ENCODE measurements around the gene ITSN2.
"Not testable (repeated sequence)": the region's sequence is repeated elsewhere in the genome, so short reads cannot be mapped to it uniquely, and the experiment has no call there.

ITSN2 gene

GRCh38 chr2:24210106-24210455 lies 150.3 kb downstream of the ITSN2 start:
- DNase-seq: no peak

- no peak for DNase-seq
Observed at GRCh38 chr2:24209389-24210105, 150.8 kb downstream of the ITSN2 start.

GRCh38 chr2:24208490-24208889 lies 151.8 kb downstream of the ITSN2 start:
- DNase-seq: no peak

- DNase-seq: no peak
Observed at GRCh38 chr2:24207359-24207758, 153.0 kb downstream of the ITSN2 start.

- no peak for DNase-seq
Observed at GRCh38 chr2:24206714-24207113, 153.6 kb downstream of the ITSN2 start.

GRCh38 chr2:24206242-24206641 lies 154.1 kb downstream of the ITSN2 start:
- DNase-seq: no peak

- DNase-seq: no peak
Observed at GRCh38 chr2:24205131-24205530, 155.2 kb downstream of the ITSN2 start.

GRCh38 chr2:24204505-24204904 lies 155.8 kb downstream of the ITSN2 start:
- DNase-seq: no peak

GRCh38 chr2:24203787-24204150 lies 156.6 kb downstream of the ITSN2 start:
- no peak for DNase-seq

- no peak for DNase-seq
Observed at GRCh38 chr2:24203029-24203786, 157.1 kb downstream of the ITSN2 start.

- no peak for DNase-seq
Observed at GRCh38 chr2:24200799-24201198, 159.5 kb downstream of the ITSN2 start.

GRCh38 chr2:24199968-24200590 lies 160.3 kb downstream of the ITSN2 start:
- DNase-seq: no peak

- not testable (repeated sequence) for DNase-seq
Observed at GRCh38 chr2:24197213-24197612, 163.1 kb downstream of the ITSN2 start.

GRCh38 chr2:24191848-24192247 lies 168.5 kb downstream of the ITSN2 start:
- DNase-seq: no peak

GRCh38 chr2:24191156-24191555 lies 169.2 kb downstream of the ITSN2 start:
- no peak for DNase-seq

GRCh38 chr2:24190503-24190902 lies 169.8 kb downstream of the ITSN2 start:
- DNase-seq: no peak

- DNase-seq: no peak
Observed at GRCh38 chr2:24189551-24189950, 170.8 kb downstream of the ITSN2 start.

- DNase-seq: no peak
Observed at GRCh38 chr2:24183366-24184069, 176.8 kb downstream of the ITSN2 start.

GRCh38 chr2:24182507-24182906 lies 177.8 kb downstream of the ITSN2 start:
- no peak for DNase-seq

- peak; percentile 4 for DNase-seq
Observed at GRCh38 chr2:24181849-24182248, 178.5 kb downstream of the ITSN2 start.

GRCh38 chr2:24179683-24180082 lies 180.7 kb downstream of the ITSN2 start:
- no peak for DNase-seq

- no peak for DNase-seq
Observed at GRCh38 chr2:24176326-24176725, 184.0 kb downstream of the ITSN2 start.

- no peak for DNase-seq
Observed at GRCh38 chr2:24175631-24176187, 184.6 kb downstream of the ITSN2 start.
